Neuronal stem cell (in vitro differentiated cells): ENCODE data around the gene CLCN3.
"Not testable (repeated sequence)": the region's sequence is repeated elsewhere in the genome, so short reads cannot be mapped to it uniquely, and the experiment has no call there.

Experiments
- DNase-seq: peaks from one replicate; pipeline ENCODE4 v3.0.0-alpha.2; 2013; ENCODE audit warnings: low spot score
- H2AFZ ChIP-seq: one replicate; pipeline ENCODE4 v1.6.1; 2013; ENCODE audit warnings: mild to moderate bottlenecking, low read length, inconsistent platforms
- H2AK5ac ChIP-seq: 2 replicates; pipeline ENCODE4 v1.6.1; 2013; ENCODE audit warnings: low read depth, mild to moderate bottlenecking, inconsistent platforms, low read length, moderate library complexity, mixed read lengths
- H2BK120ac ChIP-seq: 2 replicates; pipeline ENCODE4 v1.6.1; 2013; ENCODE audit warnings: low read depth, mild to moderate bottlenecking, inconsistent platforms, low read length, moderate library complexity, mixed read lengths
- H2BK12ac ChIP-seq: one replicate; pipeline ENCODE4 v1.6.1; 2013; ENCODE audit warnings: low read length, inconsistent platforms
- H2BK15ac ChIP-seq: 2 replicates; pipeline ENCODE4 v1.6.1; 2013; ENCODE audit warnings: mild to moderate bottlenecking, low read length, inconsistent platforms, mixed read lengths
- H2BK5ac ChIP-seq: one replicate; pipeline ENCODE4 v1.6.1; 2013; ENCODE audit warnings: inconsistent platforms, mild to moderate bottlenecking, low read length, moderate library complexity
- H3K14ac ChIP-seq: one replicate; pipeline ENCODE4 v1.6.1; 2013; ENCODE audit warnings: low read length, inconsistent platforms
- H3K18ac ChIP-seq: 2 replicates; pipeline ENCODE4 v1.6.1; 2013; ENCODE audit warnings: low read length, inconsistent platforms
- H3K23ac ChIP-seq: 2 replicates; pipeline ENCODE4 v1.6.1; 2013; ENCODE audit warnings: low read depth, mild to moderate bottlenecking, mixed read lengths, low read length, inconsistent platforms; ENCODE audit not compliant: poor library complexity
- H3K27ac ChIP-seq: replicated peaks from 3 replicates; pipeline ENCODE4 v1.5.1; 2013; ENCODE audit warnings: low read length, inconsistent platforms
- H3K27me3 ChIP-seq, 3 experiments: 2 replicates each; pipeline ENCODE4 v1.6.1; 2013; ENCODE audit warnings: low read length in 3 of 3, mild to moderate bottlenecking in 2 of 3, inconsistent platforms in 1 of 3, low read depth in 1 of 3, mixed read lengths in 1 of 3, moderate library complexity in 1 of 3; ENCODE audit not compliant: control insufficient read depth in 3 of 3, insufficient read depth in 3 of 3
- H3K36me3 ChIP-seq, 2 donors: replicated peaks in 1 of 2; 2 replicates each; pipeline ENCODE4 v1.6.1; 2013; ENCODE audit warnings: low read length in 2 of 2; ENCODE audit not compliant: control insufficient read depth in 2 of 2, insufficient read depth in 2 of 2
- H3K4ac ChIP-seq: 2 replicates; pipeline ENCODE4 v1.6.1; 2013; ENCODE audit warnings: inconsistent platforms, mild to moderate bottlenecking, low read length, moderate library complexity
- H3K4me1 ChIP-seq, 2 donors: 1 replicate in 1 of 2; 2 replicates in 1 of 2; pipeline ENCODE4 v1.6.1; 2013; ENCODE audit warnings: low read length in 2 of 2, low read depth in 1 of 2; ENCODE audit not compliant: control insufficient read depth in 2 of 2, insufficient read depth in 1 of 2
- H3K4me2 ChIP-seq: one replicate; pipeline ENCODE4 v1.6.1; 2013; ENCODE audit warnings: mild to moderate bottlenecking, low read length, inconsistent platforms; ENCODE audit not compliant: insufficient read depth, poor library complexity, severe bottlenecking
- H3K4me3 ChIP-seq, 2 donors: 2 replicates each; pipeline ENCODE4 v1.5.1; 2013; ENCODE audit warnings: low read length in 2 of 2, mild to moderate bottlenecking in 2 of 2, inconsistent platforms in 1 of 2, moderate library complexity in 1 of 2
- H3K79me1 ChIP-seq: one replicate; pipeline ENCODE4 v1.6.1; 2013; ENCODE audit warnings: low read depth, mild to moderate bottlenecking, inconsistent platforms, low read length, moderate library complexity
- H3K9ac ChIP-seq: one replicate; pipeline ENCODE4 v1.6.1; 2013; ENCODE audit warnings: mild to moderate bottlenecking, low read depth, low read length, inconsistent platforms; ENCODE audit not compliant: poor library complexity
- H3K9me3 ChIP-seq, 2 donors: replicated peaks in 1 of 2; 2 replicates each; pipeline versions ENCODE3 to v1.6.1; 2013; ENCODE audit warnings: low read length in 2 of 2, mild to moderate bottlenecking in 2 of 2, inconsistent platforms in 1 of 2, low read depth in 1 of 2, mixed read lengths in 1 of 2, moderate library complexity in 1 of 2; ENCODE audit not compliant: control insufficient read depth in 2 of 2, insufficient read depth in 1 of 2
- H4K8ac ChIP-seq: one replicate; pipeline ENCODE4 v1.6.1; 2013; ENCODE audit warnings: low read depth, mild to moderate bottlenecking, inconsistent platforms, low read length, moderate library complexity
- H4K91ac ChIP-seq: one replicate; pipeline ENCODE4 v1.6.1; 2013; ENCODE audit warnings: low read length, low read depth, mild to moderate bottlenecking, inconsistent platforms; ENCODE audit not compliant: poor library complexity
- WGBS, 2 donors: extraction: QIAGEN DNeasy Blood & Tissue Kit; methylation state at CpG; one replicate each; pipeline ENCODE4 v1.1.7; 2013; ENCODE audit warnings: missing lambda C conversion rate in 2 of 2, mixed read lengths in 1 of 2; ENCODE audit not compliant: insufficient read length in 2 of 2, insufficient replicate concordance in 1 of 2; ENCODE audit errors: extremely low coverage in 2 of 2; 5-methylcytosine and 5-hydroxymethylcytosine counted together

Gene CLCN3

DNA sequence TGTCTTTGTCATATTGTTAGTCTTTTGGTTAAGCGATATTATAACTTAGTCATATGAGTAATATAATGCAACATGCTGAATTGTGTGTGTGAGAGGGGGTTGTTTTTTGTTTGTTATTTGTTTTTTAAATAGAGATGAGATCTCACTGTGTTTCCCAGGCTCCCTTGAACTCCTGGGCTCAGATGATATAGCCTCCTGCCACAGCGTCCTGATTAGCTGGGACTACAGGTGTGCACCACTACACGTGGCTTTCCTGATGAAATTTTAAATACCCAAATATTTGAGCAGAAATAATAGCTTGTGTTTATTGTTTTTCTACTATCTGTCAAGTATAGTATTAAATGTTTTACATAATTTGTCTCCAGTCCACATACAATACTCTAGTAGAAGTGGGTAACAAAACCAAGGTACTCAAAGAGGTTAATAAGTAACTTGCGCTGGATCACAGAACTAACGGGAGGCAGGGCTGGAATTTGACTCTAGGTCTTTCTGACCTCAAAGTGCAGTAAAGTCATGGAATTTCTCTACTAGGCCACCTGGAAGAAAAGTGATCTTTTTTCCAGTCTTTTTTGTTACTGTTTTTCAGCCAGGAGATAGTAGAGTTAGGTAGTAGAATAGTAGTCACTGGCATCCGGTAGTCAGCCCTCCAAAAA is 47.8 kb downstream of the CLCN3 start:
- Histone ChIP-seq H4K91ac (no peak overlapping the region), H3K18ac (no peak overlapping the region), H3K4me3 (no peak overlapping the region), H2BK12ac (no peak overlapping the region), H3K14ac (no peak overlapping the region), H3K9ac (no peak overlapping the region), H3K27me3 (no peaks in the 10 kb centered on the region), H2AK5ac (no peak overlapping the region), H4K8ac (no peak overlapping the region), H3K9me3 (peaks cover 0 to 17% of the 10 kb centered on the region in 2 donors), H3K23ac (no peak overlapping the region), H3K27ac (no peak overlapping the region), H2AFZ (no peak overlapping the region), H2BK120ac (no peak overlapping the region), H3K79me1 (peaks cover 1% of the 10 kb centered on the region), H2BK5ac (no peak overlapping the region), H3K4me2 (no peak overlapping the region), H2BK15ac (no peak overlapping the region), H3K4ac (no peak overlapping the region), H3K36me3 (peaks cover 2 to 16% of the 10 kb centered on the region in 2 donors), H3K4me1 (peaks cover 0 to 3% of the 10 kb centered on the region in 2 donors)
- no peak for DNase-seq
- WGBS, 2 donors: no CpG with 5 or more reads among the region's 6 CpGs

DNA sequence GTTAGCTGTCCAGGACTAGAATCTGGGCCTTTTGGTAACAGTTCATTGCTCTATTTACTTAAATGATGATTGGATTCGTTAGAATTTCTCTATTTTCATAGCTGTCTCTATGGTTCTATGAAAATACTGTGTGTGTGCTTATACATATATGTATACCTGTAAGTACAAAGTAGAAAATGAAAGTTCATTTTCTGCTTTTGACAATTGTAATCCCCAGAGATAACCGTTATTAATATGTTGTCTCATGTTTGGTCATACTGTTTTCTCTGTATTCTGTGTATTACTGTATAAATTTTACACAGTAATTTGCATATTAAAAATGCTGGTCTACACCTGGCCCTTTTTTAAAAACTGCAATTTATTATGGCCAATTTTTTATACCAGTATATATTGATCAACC is 55.4 kb downstream of the CLCN3 start:
- DNase-seq: no peak
- H3K36me3 ChIP-seq: peaks cover 0 to 15% of the 10 kb centered on the region in 2 donors
- H2BK120ac ChIP-seq: no peak overlapping the region
- no peak overlapping the region for H3K4me3 ChIP-seq
- no peak overlapping the region for H2BK12ac ChIP-seq
- H2BK15ac ChIP-seq: no peak overlapping the region
- no peak overlapping the region for H3K14ac ChIP-seq
- H3K4me1 ChIP-seq: no peaks in the 10 kb centered on the region
- H4K91ac ChIP-seq: no peak overlapping the region
- no CpG with 5 or more reads among the region's 2 CpGs for WGBS, 2 donors
- H3K4me2 ChIP-seq: no peak overlapping the region
- no peak overlapping the region for H3K18ac ChIP-seq
- H3K27me3 ChIP-seq: no peaks in the 10 kb centered on the region
- no peaks in the 10 kb centered on the region for H3K79me1 ChIP-seq
- no peak overlapping the region for H2AK5ac ChIP-seq
- no peak overlapping the region for H3K27ac ChIP-seq
- peaks cover 0 to 17% of the 10 kb centered on the region in 2 donors for H3K9me3 ChIP-seq
- no peak overlapping the region for H2AFZ ChIP-seq
- no peak overlapping the region for H4K8ac ChIP-seq
- H3K4ac ChIP-seq: no peak overlapping the region
- no peak overlapping the region for H3K23ac ChIP-seq
- no peak overlapping the region for H2BK5ac ChIP-seq
- H3K9ac ChIP-seq: no peak overlapping the region

GRCh38 chr4:169677150-169677748 is 56.9 kb downstream of the CLCN3 start:
- H3K27me3 ChIP-seq: no peaks in the 10 kb centered on the region
- H3K23ac ChIP-seq: no peak overlapping the region
- no peak overlapping the region for H3K14ac ChIP-seq
- no peak overlapping the region for H2AK5ac ChIP-seq
- no peaks in the 10 kb centered on the region for H3K4me1 ChIP-seq
- H4K91ac ChIP-seq: no peak overlapping the region
- H3K9me3 ChIP-seq: peaks cover 0 to 12% of the 10 kb centered on the region in 2 donors
- no peak overlapping the region for H3K18ac ChIP-seq
- no peak overlapping the region for H3K4me2 ChIP-seq
- H3K27ac ChIP-seq: no peak overlapping the region
- H2BK15ac ChIP-seq: no peak overlapping the region
- no peak overlapping the region for H2AFZ ChIP-seq
- H4K8ac ChIP-seq: no peak overlapping the region
- no peak overlapping the region for H2BK120ac ChIP-seq
- H2BK12ac ChIP-seq: no peak overlapping the region
- H3K36me3 ChIP-seq: peaks cover 0 to 27% of the 10 kb centered on the region in 2 donors
- no peak for DNase-seq
- WGBS, 2 donors: no CpG with 5 or more reads among the region's 2 CpGs
- no peak overlapping the region for H3K4me3 ChIP-seq
- no peak overlapping the region for H3K4ac ChIP-seq
- H3K9ac ChIP-seq: no peak overlapping the region
- H3K79me1 ChIP-seq: no peaks in the 10 kb centered on the region
- H2BK5ac ChIP-seq: no peak overlapping the region

- not testable (repeated sequence) for H4K91ac ChIP-seq, H3K79me1 ChIP-seq, H2BK5ac ChIP-seq, H3K23ac ChIP-seq, H2BK15ac ChIP-seq, H2AK5ac ChIP-seq, H3K4me1 ChIP-seq, H3K14ac ChIP-seq, DNase-seq, H3K4me2 ChIP-seq, H3K18ac ChIP-seq, H4K8ac ChIP-seq, H3K9ac ChIP-seq, H3K4ac ChIP-seq, H2BK12ac ChIP-seq, H3K27me3 ChIP-seq, H2BK120ac ChIP-seq, H3K4me3 ChIP-seq, H3K27ac ChIP-seq, H2AFZ ChIP-seq
- H3K9me3 ChIP-seq: peaks cover 0 to 12% of the 10 kb centered on the region in 2 donors
- WGBS, 2 donors: no CpG with 5 or more reads among the region's 2 CpGs
- H3K36me3 ChIP-seq: peaks cover 2 to 39% of the 10 kb centered on the region in 2 donors
These were observed 58.1 kb downstream of the CLCN3 start for GRCh38 chr4:169678486-169678885.
